Measurements from ENCODE around the gene STK17B.
"Not testable (repeated sequence)": the region's sequence is repeated elsewhere in the genome, so short reads cannot be mapped to it uniquely, and the experiment has no call there.

The STK17B gene

DNA sequence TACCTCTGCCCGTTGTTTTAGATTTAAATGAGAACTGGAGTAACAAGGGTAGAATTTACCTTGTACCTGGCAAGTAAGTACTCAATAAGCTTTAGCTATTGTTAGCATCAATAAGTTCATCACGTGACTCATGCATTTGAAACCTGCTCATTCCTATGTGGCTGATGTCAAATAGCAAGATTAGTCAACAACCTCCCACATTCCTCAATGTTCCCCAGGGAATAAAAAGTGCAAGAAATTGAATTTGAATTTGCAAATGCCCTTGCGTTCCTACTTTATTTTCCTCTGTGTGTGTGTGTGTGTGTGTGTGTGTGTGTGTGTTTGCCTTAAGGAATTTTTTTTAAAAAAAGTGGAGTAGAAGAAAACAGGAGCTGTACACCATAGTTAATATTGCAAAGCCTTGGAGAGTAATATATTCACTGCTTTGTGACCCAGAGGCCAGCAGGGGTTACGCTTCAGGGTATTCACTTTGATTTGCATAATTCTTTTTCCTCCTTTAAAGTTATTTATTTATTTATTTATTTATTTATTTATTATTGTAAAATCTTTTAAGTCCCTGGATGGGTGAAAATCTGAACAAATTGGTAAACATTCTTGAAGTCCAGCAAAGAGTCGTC lies 58.9 kb downstream of the STK17B start:
- no peak for DNase-seq (ENCODE audit: low spot score)

DNA sequence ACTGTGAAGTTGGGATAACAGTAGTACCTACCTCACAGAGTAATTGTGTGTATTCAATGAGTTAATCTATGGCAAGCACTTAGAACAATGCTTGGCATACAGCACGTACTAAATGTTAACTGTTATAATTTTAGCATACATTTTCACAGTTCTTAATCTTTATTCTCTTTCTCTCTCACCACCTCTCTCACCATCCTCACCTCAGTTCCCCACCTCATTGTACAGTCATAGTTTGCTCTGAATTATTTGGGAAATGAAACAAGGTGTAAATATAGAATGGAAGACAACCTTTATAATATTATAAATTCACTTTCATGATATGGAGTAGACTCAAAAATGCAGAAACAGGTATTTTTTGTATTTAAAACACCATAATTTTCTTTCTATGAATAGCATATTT lies 62.8 kb downstream of the STK17B start:
- no peak for DNase-seq (ENCODE audit: low spot score)

DNA sequence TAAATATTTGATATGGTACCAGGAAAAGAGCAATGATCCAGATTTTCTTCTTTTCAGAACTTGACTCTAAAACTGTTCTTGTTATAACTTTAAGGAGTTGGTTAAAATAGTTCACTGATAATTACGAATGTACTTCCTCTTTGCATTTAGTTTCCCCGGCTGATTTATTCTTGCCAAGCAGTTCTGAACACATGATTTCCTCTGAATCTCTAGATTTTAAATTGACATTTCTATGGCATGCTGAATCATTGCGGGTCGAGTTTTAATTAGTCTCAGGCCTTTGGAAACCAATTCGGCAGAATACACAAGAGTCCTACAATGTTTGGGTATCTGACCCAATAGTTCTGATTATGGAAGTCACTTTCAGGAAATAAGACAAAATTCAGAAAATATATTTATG lies 65.4 kb downstream of the STK17B start:
- peak; percentile 20 for DNase-seq (ENCODE audit: low spot score)

GRCh38 chr2:196104066-196104465 lies 67.3 kb downstream of the STK17B start:
- DNase-seq (ENCODE audit: low spot score), result no peak

DNA sequence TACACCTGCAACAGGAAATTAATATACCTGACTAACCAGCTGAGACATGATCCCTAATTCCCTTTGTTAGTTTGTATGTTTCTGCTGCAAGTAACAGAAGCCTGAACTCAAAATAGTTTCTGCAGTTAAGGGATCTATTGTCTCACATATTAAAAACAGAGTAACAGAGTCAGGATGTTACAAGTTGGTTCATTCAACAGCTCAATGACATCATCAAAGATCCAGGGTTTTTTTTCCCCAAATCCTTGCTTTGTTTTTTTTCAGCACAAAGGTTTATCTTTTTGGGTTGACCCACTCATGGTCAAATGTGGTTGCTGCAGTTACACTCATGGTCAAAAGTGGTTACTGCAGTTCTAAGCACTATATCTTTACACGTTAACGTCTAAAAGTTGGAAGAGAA lies 67.8 kb downstream of the STK17B start:
- DNase-seq (ENCODE audit: low spot score), result no peak

GRCh38 chr2:196101325-196101991 lies 69.9 kb downstream of the STK17B start:
- peak; percentile 62 for DNase-seq (ENCODE audit: low spot score)

DNA sequence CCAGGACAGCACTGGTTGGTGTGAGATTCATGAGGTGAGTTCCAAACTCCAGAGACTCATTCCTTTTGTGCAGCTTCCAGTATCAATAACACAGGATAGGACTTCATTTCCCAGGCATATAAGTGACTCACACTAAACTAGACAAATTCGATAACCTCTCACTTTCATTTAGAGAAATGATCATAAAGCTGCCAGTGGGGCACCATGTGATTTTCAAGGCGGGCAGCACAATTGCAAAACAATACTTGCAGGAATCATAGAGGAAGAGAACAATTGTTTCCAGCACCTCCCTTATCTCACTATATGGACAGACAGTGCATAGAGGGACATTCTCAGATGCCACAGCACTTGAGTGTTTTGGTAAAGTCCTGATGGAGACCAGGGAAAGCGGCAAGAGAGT lies 71.5 kb downstream of the STK17B start:
- DNase-seq (ENCODE audit: low spot score), result no peak

- DNase-seq (ENCODE audit: low spot score), result no peak
Observed at GRCh38 chr2:196097864-196098660, 73.3 kb downstream of the STK17B start.

- no peak for DNase-seq (ENCODE audit: low spot score)
Observed at GRCh38 chr2:196096982-196097745, 74.2 kb downstream of the STK17B start.

DNA sequence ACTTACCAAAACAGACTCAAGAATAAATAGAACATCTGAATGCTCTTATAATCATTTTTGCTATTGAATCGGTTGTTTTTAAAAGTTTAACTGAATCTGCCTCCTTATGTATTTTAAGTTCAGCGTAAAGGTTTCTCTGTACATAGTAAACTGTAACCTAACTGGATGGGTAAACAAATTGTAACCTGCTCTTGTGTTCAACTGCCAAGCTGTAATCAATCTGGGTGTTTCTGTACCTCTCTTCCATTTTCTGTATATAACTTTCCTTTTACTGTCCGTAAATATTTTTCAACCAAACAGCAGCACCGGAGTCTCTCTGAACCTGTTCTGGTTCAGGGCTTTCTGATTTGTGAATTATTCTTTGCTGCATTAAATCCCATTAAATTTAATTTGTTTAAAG lies 75.1 kb downstream of the STK17B start:
- no peak for DNase-seq (ENCODE audit: low spot score)

GRCh38 chr2:196089448-196089847 lies 81.9 kb downstream of the STK17B start:
- not testable (repeated sequence) for DNase-seq (ENCODE audit: low spot score)

GRCh38 chr2:196088203-196088602 lies 83.2 kb downstream of the STK17B start:
- no peak for DNase-seq (ENCODE audit: low spot score)

DNA sequence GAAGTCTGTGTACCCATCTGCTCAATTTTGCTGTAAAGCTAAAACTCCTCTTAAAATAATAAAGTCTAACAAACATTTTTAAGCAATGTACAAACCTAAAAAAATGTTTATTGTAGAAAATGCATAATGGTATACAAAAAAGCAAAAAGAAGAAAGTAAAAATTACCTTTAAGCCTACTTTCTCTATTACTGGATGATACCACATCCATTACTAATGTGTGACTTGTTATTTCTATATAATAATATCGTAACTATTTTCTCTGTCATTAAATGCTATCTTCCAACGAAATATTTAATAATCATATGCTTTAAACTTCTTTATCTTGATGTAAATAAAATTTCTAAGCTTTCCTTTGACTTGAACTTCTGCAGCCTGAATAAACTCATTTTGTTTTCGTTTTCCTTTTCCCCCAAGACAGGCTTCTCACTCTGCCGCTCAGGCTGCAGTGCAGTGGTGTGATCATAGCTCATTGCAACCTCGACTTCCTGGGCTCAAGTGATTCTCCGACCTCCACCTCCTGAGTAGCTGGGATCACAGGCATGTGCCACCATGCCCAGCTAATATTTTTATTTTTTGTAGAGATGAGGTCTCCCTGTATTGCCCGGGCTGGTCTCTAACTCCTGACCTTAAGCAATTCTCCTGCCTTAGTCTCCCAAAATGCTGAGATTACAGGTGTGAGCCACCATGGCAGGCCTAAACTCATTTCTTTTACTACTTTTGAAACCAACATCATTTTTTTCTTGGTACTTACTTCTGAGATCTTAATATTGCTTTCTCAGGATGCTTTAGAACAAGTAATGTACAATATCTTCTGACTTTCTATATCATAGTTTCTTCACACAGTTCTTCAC lies 84.6 kb downstream of the STK17B start:
- no peak for DNase-seq (ENCODE audit: low spot score)

- no peak for DNase-seq (ENCODE audit: low spot score)
Observed at GRCh38 chr2:196083601-196084000, 87.8 kb downstream of the STK17B start.

Measured in germinal center (tissue), 1 donor.